Erythroblast (primary cell): ENCODE measurements around the gene ATP6V0A4.

Source experiments
- DNase-seq, 2 experiments: peaks; one replicate each; lab custom pipeline; 2025; lab: John Stamatoyannopoulos, UW
- GATA1 ChIP-seq: IDR thresholded peaks from 2 replicates; pipeline ENCODE4 v1.6.1; 2011; ENCODE audit warnings: low read depth, mild to moderate bottlenecking, control low read depth, low read length, moderate library complexity
- POLR2A ChIP-seq: IDR thresholded peaks from 2 replicates; pipeline ENCODE4 v1.6.1; 2011; ENCODE audit warnings: mild to moderate bottlenecking, low read length

The ATP6V0A4 gene

GRCh38 chr7:138785587-138786437 lies 12.2 kb downstream of the ATP6V0A4 start:
- no peak for DNase-seq
- TF ChIP-seq POLR2A, result no peak
- no peak for TF ChIP-seq GATA1

- TF ChIP-seq GATA1 (no peak), POLR2A (no peak)
- DNase-seq, result no peak
Measured at GRCh38 chr7:138784692-138785091, 13.3 kb downstream of the ATP6V0A4 start.

- TF ChIP-seq GATA1 (no peak), POLR2A (no peak)
- no peak for DNase-seq
Measured at GRCh38 chr7:138781004-138781403, 17.0 kb downstream of the ATP6V0A4 start.

GRCh38 chr7:138776166-138776833 lies 21.7 kb downstream of the ATP6V0A4 start:
- TF ChIP-seq GATA1 (no peak), POLR2A (no peak)
- DNase-seq, result no peak

GRCh38 chr7:138773817-138774216 lies 24.2 kb downstream of the ATP6V0A4 start:
- TF ChIP-seq POLR2A, result no peak
- TF ChIP-seq GATA1, result no peak

GRCh38 chr7:138773176-138773575 lies 24.8 kb downstream of the ATP6V0A4 start:
- DNase-seq, result no peak
- TF ChIP-seq GATA1 (no peak), POLR2A (no peak)

More at GRCh38 chr7:138773817-138774216, 24.2 kb downstream of the ATP6V0A4 start:
- no peak for DNase-seq

GRCh38 chr7:138770904-138771303 lies 27.1 kb downstream of the ATP6V0A4 start:
- DNase-seq, result no peak
- TF ChIP-seq POLR2A, result no peak

GRCh38 chr7:138768241-138768640 lies 29.8 kb downstream of the ATP6V0A4 start:
- TF ChIP-seq GATA1 (no peak), POLR2A (no peak)
- DNase-seq, result no peak

GRCh38 chr7:138756591-138757242 lies 41.3 kb downstream of the ATP6V0A4 start:
- no peak for DNase-seq
- TF ChIP-seq GATA1 (no peak), POLR2A (no peak)

- TF ChIP-seq GATA1, result no peak
- no peak for DNase-seq
Measured at GRCh38 chr7:138755842-138756590, 42.0 kb downstream of the ATP6V0A4 start.

GRCh38 chr7:138755331-138755747 lies 42.7 kb downstream of the ATP6V0A4 start:
- no peak for DNase-seq
- no peak for TF ChIP-seq GATA1

- DNase-seq, result no peak
- TF ChIP-seq POLR2A, result no peak
- no peak for TF ChIP-seq GATA1
Measured at GRCh38 chr7:138753610-138754009, 44.4 kb downstream of the ATP6V0A4 start.

GRCh38 chr7:138753150-138753518 lies 44.9 kb downstream of the ATP6V0A4 start:
- TF ChIP-seq GATA1, result no peak
- TF ChIP-seq POLR2A, result no peak
- DNase-seq, result no peak
